ENCODE data around the gene SMAD1.
A peak's percentile ranks its signal among the peaks of the same experiment; 100 is the strongest.

The SMAD1 gene

DNA sequence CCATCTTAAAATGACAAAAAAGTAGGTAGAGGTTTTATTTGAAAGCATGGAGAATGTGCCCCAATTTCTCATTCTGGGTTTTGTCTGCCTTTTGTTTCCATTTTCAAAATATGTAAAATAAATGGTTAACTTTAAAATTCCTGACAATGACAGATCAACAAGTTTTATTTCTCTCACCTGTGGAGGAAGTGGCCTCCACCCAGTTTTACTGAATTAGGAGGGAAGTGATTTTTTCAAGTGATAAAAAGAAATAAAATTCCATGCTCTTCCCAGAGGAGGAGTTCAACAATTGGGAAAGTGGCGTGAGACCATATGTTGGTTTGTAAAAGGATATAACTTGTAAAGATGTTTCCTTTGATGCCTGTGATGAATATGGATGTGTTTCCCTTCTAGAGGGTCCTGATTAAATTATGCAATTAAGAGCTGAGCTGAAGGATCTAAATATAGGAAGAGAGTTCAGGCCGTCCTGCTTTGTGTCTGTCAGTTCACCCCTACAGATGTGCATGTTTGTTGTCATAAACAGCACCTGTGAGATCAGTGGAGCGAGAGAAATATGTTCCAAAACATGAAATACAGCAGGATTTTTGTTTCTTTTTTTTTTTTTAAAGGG is 19.5 kb downstream of the SMAD1 start:
- in situ Hi-C loops (cut with HindIII; ENCODE audit: low sequenced_read_pairs) = no loop called here
- DNase-seq (ENCODE audit: low read depth, low spot score) = no peak
- H3K4me3 ChIP-seq (ENCODE audit: low read depth, low read length) = no peak overlapping the region

DNA sequence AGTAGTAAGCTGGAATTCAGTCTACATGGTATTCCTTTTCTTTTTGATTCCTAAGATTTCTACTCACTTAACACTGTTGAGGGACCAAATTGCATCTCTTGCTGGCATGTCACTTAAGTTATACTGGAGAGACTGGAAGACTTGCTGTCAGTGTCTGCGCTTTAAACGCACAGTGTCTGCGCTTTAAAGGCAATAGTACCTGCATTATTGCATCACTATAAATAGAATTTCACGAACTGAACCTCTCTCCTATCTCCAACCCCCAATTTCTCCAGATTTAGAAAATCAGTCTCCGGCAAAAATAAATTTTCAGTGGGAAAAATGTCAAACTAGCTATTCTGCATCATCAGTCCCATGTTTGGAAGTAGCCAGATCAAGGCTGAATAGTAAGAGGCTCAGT is 21.2 kb downstream of the SMAD1 start:
- DNase-seq (ENCODE audit: low read depth, low spot score) = no peak
- TF ChIP-seq, protein P1, sequence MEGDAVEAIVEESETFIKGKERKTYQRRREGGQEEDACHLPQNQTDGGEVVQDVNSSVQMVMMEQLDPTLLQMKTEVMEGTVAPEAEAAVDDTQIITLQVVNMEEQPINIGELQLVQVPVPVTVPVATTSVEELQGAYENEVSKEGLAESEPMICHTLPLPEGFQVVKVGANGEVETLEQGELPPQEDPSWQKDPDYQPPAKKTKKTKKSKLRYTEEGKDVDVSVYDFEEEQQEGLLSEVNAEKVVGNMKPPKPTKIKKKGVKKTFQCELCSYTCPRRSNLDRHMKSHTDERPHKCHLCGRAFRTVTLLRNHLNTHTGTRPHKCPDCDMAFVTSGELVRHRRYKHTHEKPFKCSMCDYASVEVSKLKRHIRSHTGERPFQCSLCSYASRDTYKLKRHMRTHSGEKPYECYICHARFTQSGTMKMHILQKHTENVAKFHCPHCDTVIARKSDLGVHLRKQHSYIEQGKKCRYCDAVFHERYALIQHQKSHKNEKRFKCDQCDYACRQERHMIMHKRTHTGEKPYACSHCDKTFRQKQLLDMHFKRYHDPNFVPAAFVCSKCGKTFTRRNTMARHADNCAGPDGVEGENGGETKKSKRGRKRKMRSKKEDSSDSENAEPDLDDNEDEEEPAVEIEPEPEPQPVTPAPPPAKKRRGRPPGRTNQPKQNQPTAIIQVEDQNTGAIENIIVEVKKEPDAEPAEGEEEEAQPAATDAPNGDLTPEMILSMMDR (IDR thresholded peaks at IDR 0.05; ENCODE audit: low read depth, low read length) = no peak
- H3K4me3 ChIP-seq (ENCODE audit: low read depth, low read length) = no peak overlapping the region
- in situ Hi-C loops (cut with HindIII; ENCODE audit: low sequenced_read_pairs) = no loop called here

More for the DNA sequence above, 19.5 kb downstream of the SMAD1 start:
- TF ChIP-seq, protein P1 (IDR thresholded peaks at IDR 0.05; ENCODE audit: low read depth, low read length) = no peak

DNA sequence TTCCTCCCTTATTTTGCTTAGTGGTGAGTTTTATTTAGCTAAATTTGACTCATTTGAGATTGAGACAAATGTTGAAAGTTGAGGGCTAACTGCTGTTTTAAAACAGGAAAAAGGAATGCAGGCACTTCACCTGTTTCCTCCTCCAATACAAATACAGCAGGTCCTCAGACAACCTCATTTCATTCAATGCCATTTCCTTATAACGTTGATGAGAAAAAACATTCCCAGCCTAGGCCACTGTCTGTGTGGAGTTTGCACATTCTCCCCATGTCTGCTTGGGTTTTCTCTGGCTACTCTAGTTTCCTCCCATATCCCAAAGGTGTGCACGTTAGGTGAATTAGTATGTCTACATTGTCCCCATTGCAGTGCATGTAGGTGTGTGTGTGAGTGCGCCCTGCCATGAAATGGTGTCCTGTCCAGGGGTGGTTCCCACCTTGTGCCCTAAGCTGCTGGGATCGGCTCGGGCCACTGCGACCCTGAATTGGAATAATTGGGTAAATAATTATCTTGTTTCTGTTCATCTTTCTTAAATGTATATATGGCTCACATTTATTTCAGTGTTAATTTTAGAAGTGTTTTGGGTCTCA is 21.9 kb downstream of the SMAD1 start:
- no peak for DNase-seq (ENCODE audit: low read depth, low spot score)
- TF ChIP-seq, protein P1 (IDR thresholded peaks at IDR 0.05; ENCODE audit: low read depth, low read length) = no peak
- in situ Hi-C loops (cut with HindIII; ENCODE audit: low sequenced_read_pairs) = no loop called here
- H3K4me3 ChIP-seq (ENCODE audit: low read depth, low read length) = no peak overlapping the region

DNA sequence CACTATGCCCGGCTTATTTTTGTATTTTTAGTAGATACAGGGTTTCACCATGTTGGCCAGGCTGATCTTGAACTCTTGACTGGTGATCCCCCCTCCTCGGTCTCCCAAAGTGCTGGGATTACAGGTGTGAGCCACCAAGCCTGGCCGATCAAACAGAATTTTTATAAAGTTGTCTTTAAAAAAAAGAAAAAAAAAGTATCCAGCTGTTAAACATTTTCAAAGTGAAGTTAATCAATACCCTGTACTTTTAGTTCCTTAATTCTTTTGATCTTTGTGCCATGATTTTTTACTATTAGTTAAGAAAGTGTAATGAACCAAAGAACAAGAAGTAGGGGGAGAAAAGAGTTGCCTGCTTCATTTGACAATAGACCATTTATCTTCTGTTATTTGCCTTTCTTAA is 24.3 kb downstream of the SMAD1 start:
- no peak for DNase-seq (ENCODE audit: low read depth, low spot score)
- in situ Hi-C loops (cut with HindIII; ENCODE audit: low sequenced_read_pairs) = no loop called here
- TF ChIP-seq, protein P1 (IDR thresholded peaks at IDR 0.05; ENCODE audit: low read depth, low read length) = no peak
- no peak overlapping the region for H3K4me3 ChIP-seq (ENCODE audit: low read depth, low read length)

DNA sequence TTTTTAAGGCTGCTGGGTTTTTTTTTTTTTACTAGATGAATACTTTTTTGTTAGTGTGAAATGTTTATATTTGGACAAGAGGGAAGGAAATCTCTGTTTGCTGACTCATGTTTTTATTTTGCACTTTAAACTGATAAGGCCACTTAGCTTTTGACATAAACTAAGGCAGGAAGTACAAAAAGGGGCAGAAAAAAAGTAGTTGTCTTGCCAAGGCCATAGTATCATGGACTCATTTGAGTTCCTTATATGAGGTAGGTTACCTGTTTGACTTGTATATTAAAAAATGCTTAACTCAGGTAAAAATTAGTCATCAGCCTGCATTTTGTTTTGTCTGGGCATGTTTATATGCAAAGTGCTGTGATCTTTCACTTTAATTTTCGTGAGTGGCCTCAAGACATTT is 26.0 kb downstream of the SMAD1 start:
- TF ChIP-seq, protein P1 (IDR thresholded peaks at IDR 0.05; ENCODE audit: low read depth, low read length) = no peak
- DNase-seq (ENCODE audit: low read depth, low spot score) = peak; percentile 30
- no peak overlapping the region for H3K4me3 ChIP-seq (ENCODE audit: low read depth, low read length)
- in situ Hi-C loops (cut with HindIII; ENCODE audit: low sequenced_read_pairs) = no loop called here

DNA sequence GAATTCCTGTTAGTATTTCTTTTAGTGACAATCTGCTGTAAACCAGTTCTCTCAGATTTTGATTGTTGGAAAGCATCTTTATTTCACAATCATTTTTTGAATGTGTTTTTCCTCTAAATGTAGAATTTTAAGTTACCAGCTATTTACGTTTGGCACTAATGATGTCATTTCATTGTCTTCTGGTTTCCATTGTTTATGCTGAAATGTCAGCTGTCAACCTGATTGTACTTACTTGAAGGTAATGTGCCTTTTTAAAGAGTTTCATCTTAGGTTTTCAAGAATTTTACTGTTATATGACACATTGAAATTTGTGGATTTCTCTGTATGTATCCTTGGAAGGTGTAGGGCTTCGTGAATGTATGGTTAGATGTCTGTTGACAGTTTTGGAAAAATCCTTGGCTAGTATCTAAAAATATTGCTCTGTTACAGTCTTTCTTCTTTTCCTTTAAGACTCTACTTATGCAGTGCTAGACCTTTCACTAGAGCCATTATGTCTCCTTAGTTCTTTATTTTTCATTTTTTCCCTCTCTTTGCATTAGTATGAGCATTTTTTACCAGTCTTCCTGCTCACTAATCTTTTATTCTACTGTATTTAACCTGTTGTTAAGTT is 30.4 kb downstream of the SMAD1 start:
- no peak overlapping the region for H3K4me3 ChIP-seq (ENCODE audit: low read depth, low read length)
- no peak for DNase-seq (ENCODE audit: low read depth, low spot score)
- TF ChIP-seq, protein P1 (IDR thresholded peaks at IDR 0.05; ENCODE audit: low read depth, low read length) = no peak
- in situ Hi-C loops (cut with HindIII; ENCODE audit: low sequenced_read_pairs) = no loop called here
